IMR-90 (cell line): ENCODE results near the gene ZNF691.
"Not testable (repeated sequence)": the region's sequence is repeated elsewhere in the genome, so short reads cannot be mapped to it uniquely, and the experiment has no call there.

Experiments
- CTCF ChIP-seq: conservative IDR thresholded peaks from 2 replicates; pipeline ENCODE4 v1.5.1; 2012; ENCODE audit warnings: mild to moderate bottlenecking, low read depth, low read length, improper control_type of control experiment
- MAZ ChIP-seq: IDR thresholded peaks from 2 replicates; pipeline ENCODE4 v1.6.1; 2012; ENCODE audit warnings: low read depth, mild to moderate bottlenecking, low read length, improper control_type of control experiment, moderate library complexity, borderline replicate concordance
- RCOR1 ChIP-seq: IDR thresholded peaks from 2 replicates; pipeline ENCODE4 v1.6.1; 2012; ENCODE audit warnings: mild to moderate bottlenecking, low read length, improper control_type of control experiment; ENCODE audit not compliant: insufficient replicate concordance
- SMC3 ChIP-seq: fragments of 150-350 bp; IDR thresholded peaks from 2 replicates; pipeline ENCODE4 v1.6.1; 2016; ENCODE audit warnings: low read depth, mild to moderate bottlenecking, antibody characterized with exemption, low read length, moderate library complexity

DNA sequence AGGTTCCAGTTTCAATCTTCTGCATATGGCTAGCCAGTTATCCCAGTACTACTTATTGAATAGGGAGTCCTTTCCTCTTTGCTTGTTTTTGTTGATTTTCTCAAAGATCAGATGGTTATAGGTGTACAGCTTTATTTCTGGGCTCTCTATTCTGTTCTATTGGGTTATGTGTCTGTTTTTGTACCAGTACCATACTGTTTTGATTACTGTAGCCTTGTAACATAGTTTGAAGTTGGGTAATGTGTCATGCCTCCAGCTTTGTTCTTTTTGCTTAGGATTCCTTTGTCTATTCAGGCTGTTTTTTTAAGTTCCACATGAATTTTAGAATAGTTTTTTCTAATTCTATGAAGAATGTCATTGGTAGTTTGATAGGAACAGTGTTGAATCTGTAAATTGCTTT lies 26.7 kb downstream of the ZNF691 start:
- not testable (repeated sequence) for TF ChIP-seq MAZ, SMC3, CTCF, RCOR1
